HG03457 (cell line): ENCODE data around the gene YKT6.
"Not testable (repeated sequence)": the region's sequence is repeated elsewhere in the genome, so short reads cannot be mapped to it uniquely, and the experiment has no call there.

ENCODE experiments used
- ATAC-seq: cut with Tn5 transposase; IDR thresholded peaks from one replicate; pipeline ENCODE4 v1.9.1; 2021; ENCODE audit warnings: moderate number of reproducible peaks; ENCODE audit not compliant: unreplicated experiment

The YKT6 gene

GRCh38 chr7:44193011-44193802, 7.6 kb upstream of the YKT6 start:
- ATAC-seq = no peak

- no peak for ATAC-seq
Observed at GRCh38 chr7:44194069-44194468, 6.7 kb upstream of the YKT6 start.

- ATAC-seq = no peak
Observed at GRCh38 chr7:44194562-44195145, 6.1 kb upstream of the YKT6 start.

- ATAC-seq = no peak
Observed at GRCh38 chr7:44195889-44196288, 4.9 kb upstream of the YKT6 start.

GRCh38 chr7:44196450-44196872, 4.3 kb upstream of the YKT6 start:
- ATAC-seq = no peak

GRCh38 chr7:44197474-44197873, 3.3 kb upstream of the YKT6 start:
- ATAC-seq = no peak

- not testable (repeated sequence) for ATAC-seq
Observed at GRCh38 chr7:44200163-44200562, 615 bp upstream of the YKT6 start.

- no peak for ATAC-seq
Observed at GRCh38 chr7:44201813-44202212, 1.0 kb downstream of the YKT6 start.

- ATAC-seq = no peak
Observed at GRCh38 chr7:44206008-44206407, 5.2 kb downstream of the YKT6 start.

GRCh38 chr7:44208085-44208484, 7.3 kb downstream of the YKT6 start:
- ATAC-seq = no peak

GRCh38 chr7:44210107-44210506, 9.3 kb downstream of the YKT6 start:
- no peak for ATAC-seq

GRCh38 chr7:44211126-44211675, 10.4 kb downstream of the YKT6 start:
- no peak for ATAC-seq

GRCh38 chr7:44212018-44212417, 11.2 kb downstream of the YKT6 start:
- ATAC-seq = no peak

GRCh38 chr7:44212581-44213184, 11.9 kb downstream of the YKT6 start:
- ATAC-seq = no peak

GRCh38 chr7:44213206-44213876, 12.6 kb downstream of the YKT6 start:
- ATAC-seq = no peak

GRCh38 chr7:44213877-44214388, 13.2 kb downstream of the YKT6 start:
- no peak for ATAC-seq

GRCh38 chr7:44215531-44215930, 14.8 kb downstream of the YKT6 start:
- no peak for ATAC-seq

- ATAC-seq = no peak
Observed at GRCh38 chr7:44216019-44216418, 15.2 kb downstream of the YKT6 start.

- ATAC-seq = no peak
Observed at GRCh38 chr7:44216521-44217222, 15.9 kb downstream of the YKT6 start.

GRCh38 chr7:44217223-44217714, 16.5 kb downstream of the YKT6 start:
- ATAC-seq = no peak
